HG02678 (cell line): ENCODE data around the gene PBX3.

ENCODE experiments used
- ATAC-seq: cut with Tn5 transposase; IDR thresholded peaks from one replicate; pipeline ENCODE4 v1.9.1; 2021; ENCODE audit warnings: mild to moderate bottlenecking, moderate library complexity; ENCODE audit not compliant: unreplicated experiment

PBX3 gene

DNA sequence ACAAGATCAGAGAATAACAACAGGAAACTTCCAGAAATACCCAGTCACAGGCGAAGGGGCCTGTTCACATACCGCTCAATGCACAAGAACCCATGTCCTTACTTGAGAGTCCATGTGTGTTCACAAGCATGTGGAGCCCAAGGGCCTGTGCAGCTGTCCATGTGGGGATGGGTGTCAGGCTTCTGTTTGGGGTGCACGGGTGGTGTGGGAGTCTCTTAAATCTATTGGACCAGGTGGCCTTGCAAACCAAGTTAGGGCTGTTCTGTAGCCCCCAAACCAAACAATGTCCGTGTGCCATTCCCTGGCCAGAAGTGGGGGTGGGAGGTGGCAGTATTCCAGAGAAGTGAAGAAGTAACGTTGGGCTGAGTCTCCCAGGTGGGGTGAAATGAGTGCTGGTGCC lies 222.3 kb downstream of the PBX3 start:
- no peak for ATAC-seq

DNA sequence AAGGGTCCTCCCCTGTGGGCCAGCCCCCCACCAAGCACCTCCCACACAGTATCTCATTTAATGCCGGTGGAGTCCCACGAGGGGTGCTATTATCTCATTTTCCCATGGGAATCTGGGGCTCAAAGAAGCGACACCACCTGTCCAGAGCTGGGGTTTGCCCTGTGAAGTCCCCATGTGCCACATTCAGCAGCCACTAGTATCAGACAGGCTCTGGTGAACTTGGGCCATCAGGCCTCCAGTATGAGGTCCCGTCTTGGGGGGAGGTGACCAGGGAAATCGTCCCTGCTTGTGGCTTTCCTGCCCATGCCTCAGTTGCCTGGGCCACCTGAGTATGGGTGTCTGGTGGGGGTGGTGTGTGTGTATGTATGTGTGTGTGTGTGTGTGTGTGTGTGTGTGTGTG lies 222.7 kb downstream of the PBX3 start:
- no peak for ATAC-seq

- ATAC-seq = no peak
Observed at GRCh38 chr9:125970340-125970739, 223.2 kb downstream of the PBX3 start.

GRCh38 chr9:125971050-125971449 lies 223.9 kb downstream of the PBX3 start:
- ATAC-seq = no peak

DNA sequence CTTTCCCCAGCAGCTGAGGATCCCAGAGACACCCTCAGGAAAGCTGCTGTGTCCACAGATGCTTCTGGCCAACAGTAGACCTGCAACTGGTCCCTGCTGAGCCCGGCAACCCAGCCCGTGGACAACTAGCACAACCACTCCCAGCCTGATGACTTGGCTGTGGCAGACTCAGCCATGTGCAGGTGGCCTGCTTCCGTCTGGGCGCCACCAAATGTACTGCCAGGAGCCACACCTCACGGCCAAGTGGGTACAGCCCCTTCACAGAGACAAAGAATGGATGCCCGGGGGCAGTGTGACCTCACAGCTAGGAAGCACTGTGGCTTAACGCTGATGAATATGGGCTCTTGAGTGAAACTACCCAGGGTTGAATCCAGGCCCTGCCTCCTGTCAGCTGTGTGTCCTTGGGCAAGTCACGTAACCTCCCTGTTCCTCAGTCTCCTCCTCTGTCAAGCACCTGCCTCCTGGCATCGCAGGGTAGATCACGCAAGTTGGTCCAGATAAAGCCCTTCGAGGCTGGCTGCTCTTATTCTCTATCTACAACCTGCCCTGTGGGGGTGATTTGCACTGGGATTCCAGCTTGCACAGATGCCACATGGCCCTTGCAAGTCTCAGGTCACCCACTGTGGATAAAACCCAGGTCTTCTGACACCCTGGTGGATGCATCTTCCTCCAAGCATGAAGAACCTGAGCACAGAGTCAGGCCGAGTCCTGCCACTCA lies 225.0 kb downstream of the PBX3 start:
- ATAC-seq = no peak

- ATAC-seq = no peak
Observed at GRCh38 chr9:125973547-125973946, 226.4 kb downstream of the PBX3 start.

GRCh38 chr9:125974705-125975104 lies 227.5 kb downstream of the PBX3 start:
- no peak for ATAC-seq

- ATAC-seq = no peak
Observed at GRCh38 chr9:125977223-125977622, 230.1 kb downstream of the PBX3 start.

DNA sequence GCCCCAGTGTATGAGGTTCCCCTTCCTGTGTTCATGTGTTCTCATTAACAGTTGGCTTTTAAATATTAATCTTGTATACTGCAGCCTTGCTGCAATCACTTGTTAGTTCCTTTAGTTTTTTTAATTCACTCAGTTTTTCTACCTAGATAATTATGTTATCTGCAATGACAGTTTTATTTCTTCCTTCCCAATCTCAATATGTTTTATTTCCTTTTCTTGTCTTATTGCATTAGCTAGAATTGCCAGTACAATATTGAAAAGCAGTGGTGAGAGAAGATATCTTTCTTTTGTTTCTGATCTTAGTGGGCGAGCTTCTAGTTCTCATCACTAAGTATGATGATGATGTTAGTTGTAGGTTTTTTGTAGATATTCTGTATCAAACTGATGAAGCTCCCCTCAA lies 232.2 kb downstream of the PBX3 start:
- ATAC-seq = no peak

DNA sequence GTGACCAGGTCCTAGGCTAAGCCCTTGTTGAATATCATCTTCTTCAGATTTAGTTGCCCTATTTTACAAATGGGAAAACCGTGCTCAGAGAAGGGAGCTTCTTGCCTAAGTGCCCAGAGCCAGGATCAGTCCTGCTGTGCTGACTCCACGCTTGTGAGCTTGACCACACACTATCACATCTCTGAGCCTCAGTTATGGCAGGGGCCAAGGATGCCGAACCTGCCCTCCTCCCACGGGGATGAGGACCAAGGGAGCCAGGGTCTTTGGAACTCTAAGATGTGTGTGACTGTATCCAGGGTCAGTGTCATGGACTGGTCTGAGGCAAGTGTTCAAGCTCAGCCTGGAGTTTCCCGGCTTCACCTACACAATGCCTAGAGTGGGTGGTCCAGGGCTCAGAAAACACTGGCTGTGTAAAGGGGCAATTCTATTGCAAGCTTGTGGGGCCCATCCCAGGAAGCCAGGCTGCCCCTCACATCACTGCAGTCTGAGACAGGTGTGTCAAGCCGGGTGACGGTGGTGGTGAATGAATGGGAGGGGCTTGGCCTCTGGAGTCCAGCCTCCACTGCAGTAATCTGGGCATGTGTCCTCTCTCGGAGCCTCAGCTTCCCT lies 235.7 kb downstream of the PBX3 start:
- no peak for ATAC-seq

GRCh38 chr9:125983681-125984080 lies 236.5 kb downstream of the PBX3 start:
- ATAC-seq = no peak

GRCh38 chr9:125984461-125984860 lies 237.3 kb downstream of the PBX3 start:
- ATAC-seq = no peak

- ATAC-seq = no peak
Observed at GRCh38 chr9:125985142-125985997, 238.2 kb downstream of the PBX3 start.

DNA sequence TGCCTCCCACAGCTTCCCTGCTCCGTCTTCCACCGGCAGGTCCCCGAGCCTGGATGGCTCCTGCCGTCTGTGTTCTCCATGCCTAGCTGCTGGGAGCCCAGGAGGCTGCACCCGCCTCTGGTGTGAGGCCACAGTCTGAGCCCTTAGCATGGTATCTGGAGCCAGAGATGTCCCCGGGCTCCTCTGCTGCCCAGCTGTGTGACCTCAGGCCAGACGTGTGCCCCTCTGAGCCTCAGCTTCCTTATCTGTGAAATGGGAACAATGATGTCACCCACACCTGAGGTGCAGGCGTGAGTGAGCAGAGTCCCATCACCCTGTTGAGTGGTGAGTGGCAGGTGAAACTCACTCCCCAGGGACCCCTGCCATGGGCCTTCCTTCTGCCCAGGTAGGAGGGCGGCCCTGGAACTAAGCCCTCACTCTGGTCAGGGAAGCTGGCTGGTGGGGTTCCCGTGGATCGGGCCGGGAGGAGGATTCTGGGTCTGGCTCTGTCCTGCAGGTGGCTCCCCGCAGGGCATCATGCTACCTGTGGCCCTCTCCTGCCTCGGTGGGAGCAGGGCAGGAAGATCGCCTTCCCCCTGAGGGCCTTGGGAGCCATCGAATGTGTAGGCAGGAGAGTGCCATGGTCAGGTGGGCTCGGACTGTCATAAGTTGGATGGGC lies 239.0 kb downstream of the PBX3 start:
- no peak for ATAC-seq

GRCh38 chr9:125986966-125987365 lies 239.8 kb downstream of the PBX3 start:
- no peak for ATAC-seq

DNA sequence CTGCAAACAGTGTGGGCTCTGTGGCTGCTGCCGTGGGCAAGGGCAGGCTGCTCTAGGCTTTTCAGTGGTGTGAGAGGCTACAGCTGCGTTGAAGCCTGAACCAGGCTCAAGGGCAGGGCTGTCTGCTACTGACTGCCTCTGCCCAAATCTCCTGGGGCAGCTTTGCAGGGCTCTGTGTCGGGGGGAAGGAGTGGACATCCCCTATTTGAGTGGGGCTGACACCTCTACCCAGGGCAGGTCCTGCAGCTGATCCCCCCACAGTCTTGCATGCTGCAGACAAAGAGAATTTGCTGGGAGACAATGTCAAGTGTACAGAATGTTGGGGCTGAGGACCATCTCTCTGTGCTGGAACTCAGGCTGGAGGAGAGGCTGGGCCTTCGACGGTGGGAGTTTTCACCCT lies 240.2 kb downstream of the PBX3 start:
- no peak for ATAC-seq

- ATAC-seq = no peak
Observed at GRCh38 chr9:125988479-125989050, 241.4 kb downstream of the PBX3 start.

DNA sequence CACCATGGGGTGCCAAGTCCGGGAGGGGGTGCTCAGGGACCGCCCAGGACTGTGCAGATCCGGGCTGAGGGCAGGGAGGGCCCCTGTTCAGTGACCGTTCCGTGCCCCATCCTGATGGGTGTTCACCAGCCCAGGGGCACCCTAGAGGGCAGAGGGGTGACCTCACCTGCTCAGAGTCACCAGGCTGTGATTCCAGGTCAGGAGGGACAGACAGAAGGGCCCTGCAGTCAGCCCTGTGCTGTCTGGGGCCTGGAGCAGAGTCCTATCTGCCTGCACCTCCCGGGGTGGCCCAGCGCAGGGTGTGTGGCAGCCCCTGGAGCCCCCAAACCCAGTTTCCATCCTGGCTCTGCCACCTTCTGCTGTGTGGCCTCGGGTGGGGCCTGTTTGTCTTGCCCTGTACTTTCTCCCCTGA lies 241.9 kb downstream of the PBX3 start:
- no peak for ATAC-seq

DNA sequence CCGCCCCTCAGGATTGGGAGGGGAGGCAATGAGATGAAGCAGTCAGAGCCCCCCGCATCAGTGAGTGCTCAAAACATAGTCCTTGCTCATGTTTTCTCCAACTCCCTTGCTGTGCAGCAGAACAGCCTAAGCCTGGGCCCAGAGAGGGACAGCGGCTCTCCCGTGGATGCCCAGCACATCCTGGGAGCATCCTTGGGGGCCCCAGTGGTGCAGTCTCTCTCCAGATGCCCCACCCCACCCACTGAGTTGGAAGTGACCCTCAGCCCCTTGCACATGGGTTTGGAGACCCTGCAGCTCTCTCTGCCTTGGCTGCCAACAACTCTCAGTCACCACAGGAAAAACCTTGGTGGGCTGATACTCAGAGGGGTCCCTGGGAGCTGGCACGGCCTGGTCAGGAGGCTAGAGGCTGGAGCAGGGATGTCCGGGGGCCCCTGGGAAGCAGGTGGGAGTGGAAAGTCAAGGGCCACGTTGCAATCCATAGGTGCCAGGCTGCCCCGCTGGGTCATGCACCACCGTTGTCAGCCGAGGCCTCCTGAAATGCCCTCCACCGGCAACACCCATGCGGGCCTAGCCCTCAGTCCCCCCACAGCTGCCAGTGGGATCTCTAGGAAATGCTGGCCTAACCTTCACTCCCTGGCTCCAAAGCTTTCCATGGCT lies 242.5 kb downstream of the PBX3 start:
- ATAC-seq = no peak

DNA sequence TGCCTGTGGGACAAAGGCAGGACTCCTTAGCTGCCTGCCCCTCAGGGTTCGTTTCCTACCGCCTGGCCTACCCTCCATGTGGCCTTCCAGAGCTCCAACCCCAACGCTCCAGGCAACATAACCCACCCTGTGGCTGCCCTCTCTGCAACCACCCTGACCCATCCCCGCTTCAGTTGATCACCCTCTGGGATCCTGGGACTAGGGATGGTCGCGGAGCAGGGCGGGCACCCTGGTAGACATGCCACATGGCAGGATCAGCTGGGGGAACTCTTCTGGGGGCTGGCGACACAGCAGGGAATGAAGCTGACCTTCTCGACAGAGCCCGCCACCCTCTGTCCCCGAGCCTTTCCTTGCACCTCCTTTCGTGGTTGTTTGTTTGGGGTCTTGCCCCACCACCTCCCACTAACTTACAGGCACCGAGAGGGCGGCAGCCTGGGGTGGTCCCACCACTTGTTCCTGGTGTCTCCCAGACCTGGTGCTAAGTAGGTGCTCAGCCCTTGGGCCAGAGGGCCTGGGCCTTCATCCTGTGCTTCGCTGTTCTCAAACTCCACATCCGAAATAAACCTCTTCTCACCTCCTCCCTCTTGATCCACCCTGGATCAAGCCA lies 243.1 kb downstream of the PBX3 start:
- no peak for ATAC-seq
